HK-2 (cell line): ENCODE data around the gene OGDH.
A peak's percentile ranks its signal among the peaks of the same experiment; 100 is the strongest.

Experiments used
- DNase-seq: peaks from one replicate; pipeline ENCODE4 v3.0.0-alpha.2; 2018; ENCODE audit not compliant: unreplicated experiment

Gene OGDH

GRCh38 chr7:44637788-44638594 lies 31.6 kb downstream of the OGDH start:
- DNase-seq: no peak

- DNase-seq: peak; percentile 80
Measured at GRCh38 chr7:44638611-44639557, 32.5 kb downstream of the OGDH start.

- peak; percentile 62 for DNase-seq
Measured at GRCh38 chr7:44639671-44640321, 33.4 kb downstream of the OGDH start.

GRCh38 chr7:44643206-44643605 lies 36.8 kb downstream of the OGDH start:
- no peak for DNase-seq

- no peak for DNase-seq
Measured at GRCh38 chr7:44645254-44645653, 38.8 kb downstream of the OGDH start.

GRCh38 chr7:44645696-44646095 lies 39.3 kb downstream of the OGDH start:
- DNase-seq: no peak

GRCh38 chr7:44646176-44646920 lies 39.9 kb downstream of the OGDH start:
- DNase-seq: no peak

- no peak for DNase-seq
Measured at GRCh38 chr7:44646921-44647636, 40.7 kb downstream of the OGDH start.

- no peak for DNase-seq
Measured at GRCh38 chr7:44647981-44648714, 41.7 kb downstream of the OGDH start.

GRCh38 chr7:44650242-44650641 lies 43.8 kb downstream of the OGDH start:
- DNase-seq: no peak

- DNase-seq: no peak
Measured at GRCh38 chr7:44650772-44651171, 44.3 kb downstream of the OGDH start.

GRCh38 chr7:44652535-44652934 lies 46.1 kb downstream of the OGDH start:
- DNase-seq: no peak

- no peak for DNase-seq
Measured at GRCh38 chr7:44654255-44654796, 47.9 kb downstream of the OGDH start.

GRCh38 chr7:44655341-44655740 lies 48.9 kb downstream of the OGDH start:
- no peak for DNase-seq

- DNase-seq: no peak
Measured at GRCh38 chr7:44658979-44659378, 52.6 kb downstream of the OGDH start.

- DNase-seq: no peak
Measured at GRCh38 chr7:44661233-44661632, 54.8 kb downstream of the OGDH start.

GRCh38 chr7:44664780-44665461 lies 58.5 kb downstream of the OGDH start:
- DNase-seq: no peak

- no peak for DNase-seq
Measured at GRCh38 chr7:44665531-44666213, 59.2 kb downstream of the OGDH start.

- DNase-seq: no peak
Measured at GRCh38 chr7:44666566-44666965, 60.1 kb downstream of the OGDH start.
